Stimulated activated CD4-positive, alpha-beta T cell treated with anti-CD3 and anti-CD28 coated beads, Interleukin-15, amount 100 ng/mL, for 24 hours (primary cell): ENCODE measurements around the gene MYL5.
"Not testable (repeated sequence)": the region's sequence is repeated elsewhere in the genome, so short reads cannot be mapped to it uniquely, and the experiment has no call there.

Source experiments
- DNase-seq: peaks from one replicate; pipeline ENCODE4 v3.0.0-alpha.2; 2020

Gene MYL5

DNA sequence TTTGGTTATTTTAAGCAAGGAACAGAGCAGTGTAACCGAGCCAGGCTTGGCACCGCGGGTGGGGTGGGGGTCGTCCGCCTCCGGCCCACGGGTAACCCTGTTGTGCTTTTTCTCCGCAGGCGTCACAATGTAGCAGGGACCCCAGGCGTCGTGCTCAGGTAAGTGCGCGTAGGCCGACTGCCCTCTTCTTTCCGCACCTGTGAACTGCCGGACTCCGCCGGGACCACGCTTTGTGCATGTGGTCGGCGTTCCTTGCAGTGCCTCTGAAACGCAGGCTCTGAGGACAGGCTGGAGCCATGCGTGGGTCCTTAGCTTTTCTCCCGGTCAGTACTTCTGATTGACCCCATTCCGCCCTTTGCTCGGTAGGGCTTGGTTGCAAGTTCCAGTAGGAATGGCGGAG is 56.2 kb downstream of the MYL5 start:
- DNase-seq, result no peak

DNA sequence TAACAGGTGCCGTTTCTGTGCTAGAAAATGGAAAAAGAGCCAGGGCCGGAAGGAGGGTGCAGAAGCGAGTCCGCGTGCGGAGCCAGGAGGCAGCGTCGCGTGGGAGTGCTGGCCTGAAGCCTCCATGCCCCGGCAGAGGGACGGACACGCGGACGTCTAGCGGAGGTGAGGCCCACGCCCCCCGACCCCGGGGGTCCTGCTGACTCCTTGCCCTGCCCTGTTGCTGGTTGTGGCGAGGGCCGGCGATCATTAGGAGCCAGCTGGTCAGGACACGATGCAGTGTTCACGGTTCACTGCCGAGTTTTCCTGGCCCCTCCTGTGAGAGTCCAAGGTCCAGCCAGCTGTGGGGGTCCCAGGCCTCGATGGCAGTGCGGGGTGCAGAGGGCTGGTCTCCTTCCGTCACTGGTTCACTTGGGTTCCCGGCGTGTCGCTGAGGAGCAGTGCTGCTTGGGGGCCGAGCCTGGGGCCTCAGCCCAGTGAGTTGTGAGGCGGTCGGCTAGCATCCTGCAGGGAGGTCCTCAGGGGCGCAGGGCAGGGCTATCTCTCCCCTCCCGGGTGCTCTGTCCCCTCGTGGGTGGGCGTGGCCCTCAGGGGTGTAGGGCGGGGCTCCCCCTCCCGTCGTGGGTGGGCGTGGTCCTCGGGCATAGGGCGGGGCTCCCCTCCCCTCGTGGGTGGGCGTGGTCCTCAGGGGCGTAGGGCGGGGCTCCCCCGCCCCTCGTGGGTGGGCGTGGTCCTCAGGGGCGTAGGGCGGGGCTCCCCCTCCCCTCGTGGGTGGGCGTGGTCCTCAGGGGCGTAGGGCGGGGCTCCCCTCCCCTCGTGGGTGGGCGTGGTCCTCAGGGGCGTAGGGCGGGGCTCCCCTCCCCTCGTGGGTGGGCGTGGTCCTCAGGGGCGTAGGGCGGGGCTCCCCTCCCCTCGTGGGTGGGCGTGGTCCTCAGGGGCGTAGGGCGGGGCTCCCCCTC is 56.9 kb downstream of the MYL5 start:
- not testable (repeated sequence) for DNase-seq
